C4-2B (cell line): Measurements from ENCODE around the gene PGLYRP4.

Experiments used
- CTCF ChIP-seq: fragments of 450-650 bp; conservative IDR thresholded peaks from 2 replicates; pipeline ENCODE4 v1.5.1; 2017; ENCODE audit warnings: mild to moderate bottlenecking
- ZFX ChIP-seq: fragments of 450-650 bp; IDR thresholded peaks from 2 replicates; pipeline ENCODE4 v1.6.1; 2017

- TF ChIP-seq CTCF = no peak
- TF ChIP-seq ZFX = no peak
Observed at GRCh38 chr1:153302308-153302707, 46.3 kb downstream of the PGLYRP4 start.
